SHP77 treated with DMSO at 0.1 percent for 48 hours (cell line): Measurements from ENCODE around the gene STRA8.

Source experiments
- DNase-seq: peaks from one replicate; lab custom pipeline; 2025; lab: John Stamatoyannopoulos, UW

STRA8 gene

DNA sequence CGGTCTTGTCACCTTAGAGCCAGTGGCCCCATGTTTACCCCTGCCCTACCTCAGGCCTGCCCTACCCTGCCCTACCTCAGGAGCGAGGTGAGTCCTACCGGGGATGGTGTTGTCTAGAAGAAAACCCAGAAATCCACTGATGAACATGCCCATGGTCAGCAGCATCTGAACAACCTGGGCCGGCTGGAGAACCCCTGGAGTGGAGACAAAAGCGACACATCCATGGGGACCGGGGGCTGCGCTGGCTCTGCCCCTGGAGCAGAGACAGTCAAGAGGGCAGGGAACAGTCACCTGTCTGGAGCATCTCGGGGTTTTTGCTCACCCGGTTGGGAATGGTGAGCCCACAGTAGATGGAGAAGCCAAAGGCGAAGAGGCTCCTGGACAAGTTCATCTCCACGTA is 36.3 kb downstream of the STRA8 start:
- no peak for DNase-seq

GRCh38 chr7:135270577-135271254 is 37.1 kb downstream of the STRA8 start:
- no peak for DNase-seq

DNA sequence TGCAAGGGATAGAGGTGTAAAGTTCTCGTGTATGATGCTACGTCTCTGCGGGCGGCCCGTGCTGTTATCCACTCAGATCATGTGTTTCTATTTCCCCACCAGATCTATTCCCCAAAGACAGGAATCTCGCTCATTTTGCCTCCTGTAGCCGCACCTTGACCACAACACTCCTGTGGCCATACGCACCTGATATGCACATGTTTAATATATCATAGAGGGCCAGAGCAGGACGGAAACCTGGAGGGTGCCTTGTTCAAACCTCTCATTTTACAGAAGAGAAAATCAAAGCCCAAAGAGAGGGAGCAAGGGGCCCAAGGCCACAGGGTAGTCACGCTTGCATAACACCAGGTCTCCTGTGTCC is 37.6 kb downstream of the STRA8 start:
- no peak for DNase-seq

DNA sequence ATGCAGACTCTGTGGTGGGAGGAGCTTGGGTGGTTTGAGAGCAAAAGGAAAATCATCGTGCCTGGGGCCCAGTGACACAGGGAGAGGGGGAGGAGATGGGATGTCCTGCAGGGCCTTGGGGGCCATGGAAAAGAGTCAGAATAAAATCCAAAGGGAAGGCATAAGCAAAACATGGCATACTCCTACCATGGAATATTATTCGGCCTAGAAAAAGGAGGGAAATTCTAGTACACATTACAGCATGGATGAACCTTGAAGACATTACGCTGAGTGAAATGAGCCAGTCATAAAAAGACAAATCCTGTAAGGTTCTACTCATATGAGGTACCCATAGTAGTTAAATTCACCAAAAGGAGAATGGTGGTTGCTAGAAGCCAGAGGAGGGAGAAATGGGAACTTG is 38.7 kb downstream of the STRA8 start:
- DNase-seq: no peak

DNA sequence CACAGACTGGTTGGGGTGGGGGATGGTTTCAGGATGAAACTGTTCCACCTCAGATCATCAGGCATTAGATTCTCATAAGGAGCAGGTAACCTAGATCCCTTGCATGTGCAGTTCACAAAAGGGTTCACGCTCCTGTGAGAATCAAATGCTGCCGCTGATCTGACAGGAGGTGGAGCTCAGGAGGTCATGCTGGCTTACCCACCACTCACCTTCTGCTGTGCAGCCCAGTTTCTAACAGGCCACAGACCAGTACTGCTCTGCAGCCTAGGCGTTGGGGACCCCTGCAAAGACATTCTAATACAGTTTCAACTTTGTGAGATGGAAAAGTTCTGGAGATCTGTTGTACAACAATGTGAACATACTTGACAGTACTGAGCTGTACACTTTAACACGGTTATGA is 39.9 kb downstream of the STRA8 start:
- DNase-seq: no peak

GRCh38 chr7:135274495-135275268 is 41.0 kb downstream of the STRA8 start:
- peak; percentile 50 for DNase-seq

DNA sequence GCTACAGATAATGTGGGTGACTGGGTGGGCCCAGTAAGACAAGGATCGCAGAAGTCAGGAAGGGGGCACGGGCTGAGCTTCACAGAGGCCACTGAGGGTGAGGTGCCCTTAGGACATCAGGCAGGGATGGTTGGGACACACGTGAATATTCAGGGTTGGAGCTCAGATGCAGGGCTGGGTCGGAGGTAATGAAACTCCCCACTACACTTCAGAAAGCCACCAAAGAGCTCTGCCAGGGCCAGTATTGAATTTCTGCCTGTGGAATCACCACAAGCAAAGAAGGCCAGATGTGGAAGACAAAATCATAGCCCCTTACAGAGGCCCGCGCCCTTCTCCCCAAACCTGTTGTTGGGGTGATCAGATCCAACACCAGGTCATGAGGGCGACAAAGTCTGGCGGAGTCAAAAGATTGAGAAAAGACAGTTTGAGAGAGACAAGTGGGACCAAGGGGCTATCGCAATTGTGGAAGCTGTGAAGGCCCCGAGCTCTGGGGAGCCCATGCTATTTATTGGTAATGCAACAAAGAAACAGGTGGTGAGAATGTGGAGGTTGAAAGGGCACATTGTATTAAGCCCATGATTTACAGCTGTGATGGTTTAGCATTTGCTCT is 42.4 kb downstream of the STRA8 start:
- DNase-seq: no peak

DNA sequence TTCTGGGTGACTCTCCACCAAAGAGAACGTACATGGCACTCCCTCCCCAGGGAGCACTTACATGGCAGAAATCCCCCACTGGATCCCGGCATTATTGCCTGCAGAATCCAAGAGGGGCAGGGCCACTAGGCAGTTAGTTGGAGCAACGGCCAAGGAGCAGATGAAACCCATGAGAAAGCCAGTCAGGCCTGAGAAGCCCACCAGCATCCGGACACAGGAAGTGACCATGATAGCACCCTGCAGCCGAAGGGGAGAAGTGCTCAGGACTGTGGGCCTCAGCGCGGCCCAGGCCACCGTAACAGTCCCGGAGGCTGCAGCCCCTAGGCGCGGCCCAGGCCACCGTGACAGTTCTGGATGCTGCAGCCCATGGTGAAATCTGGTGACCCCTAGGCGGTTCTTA is 43.5 kb downstream of the STRA8 start:
- no peak for DNase-seq

- DNase-seq: peak; percentile 58
Observed at GRCh38 chr7:135281363-135281949, 47.8 kb downstream of the STRA8 start.

DNA sequence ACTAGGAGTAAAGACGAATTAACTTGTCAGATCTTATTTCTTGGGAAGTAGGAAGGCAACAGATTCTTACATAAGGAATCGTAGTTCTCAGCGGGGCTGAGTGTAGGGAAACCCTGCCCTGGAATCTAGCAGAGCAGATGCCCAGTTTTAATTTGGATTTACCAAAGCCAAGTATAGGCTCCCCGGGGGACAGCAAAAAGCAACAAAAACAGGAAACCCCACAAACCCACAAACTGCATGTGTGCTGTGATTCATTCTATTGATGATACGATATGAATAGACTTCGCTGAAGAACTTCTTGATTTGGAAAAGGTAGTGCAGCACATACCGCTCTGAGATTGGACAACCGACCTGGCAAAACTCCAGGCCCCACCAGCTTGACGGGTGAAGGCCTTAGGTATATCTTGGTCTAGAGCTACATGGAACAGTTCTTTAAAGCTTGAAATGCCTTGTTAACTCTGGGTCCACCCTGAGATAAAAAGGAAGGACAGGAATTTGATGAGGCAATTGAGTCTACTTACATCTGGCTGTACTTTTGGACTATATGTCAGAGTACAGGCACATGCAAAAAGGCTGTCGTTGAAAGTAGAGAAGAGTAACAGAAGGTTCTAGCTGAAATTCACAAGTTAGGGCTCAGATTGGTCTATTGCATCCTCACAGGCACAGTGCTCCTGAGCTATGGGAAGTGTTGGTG is 49.1 kb downstream of the STRA8 start:
- no peak for DNase-seq

DNA sequence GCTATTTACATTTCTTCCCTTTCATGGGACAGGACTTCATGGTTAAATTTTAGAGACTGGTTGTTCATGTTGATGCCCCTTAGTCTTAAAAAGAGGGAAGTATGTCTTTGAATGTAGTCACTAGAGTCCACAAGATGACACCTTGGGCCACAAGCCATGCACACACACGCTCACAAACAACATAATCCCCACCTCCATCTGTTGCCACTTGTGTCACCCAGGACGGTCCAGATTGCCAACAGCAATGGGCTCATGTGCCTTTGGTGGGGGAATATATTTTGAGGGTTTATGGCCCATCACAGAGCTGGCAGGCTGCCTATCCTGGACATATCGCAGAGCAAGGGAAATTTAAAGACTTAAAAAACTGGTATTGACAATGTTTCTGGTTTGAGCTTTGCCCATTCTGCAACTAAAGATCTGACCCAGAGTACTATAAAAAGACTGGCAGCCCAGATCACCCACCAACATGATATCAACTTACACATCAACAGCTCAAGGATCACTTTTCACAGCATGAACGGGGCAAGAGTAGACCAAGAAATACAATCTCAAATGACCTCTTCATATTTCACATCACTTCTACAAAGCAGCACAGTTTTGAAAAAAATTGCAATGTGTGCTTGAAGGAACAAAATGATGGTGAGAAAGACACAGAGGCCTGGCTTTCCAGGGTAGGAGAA is 50.5 kb downstream of the STRA8 start:
- DNase-seq: no peak

GRCh38 chr7:135285547-135286233 is 52.1 kb downstream of the STRA8 start:
- no peak for DNase-seq

DNA sequence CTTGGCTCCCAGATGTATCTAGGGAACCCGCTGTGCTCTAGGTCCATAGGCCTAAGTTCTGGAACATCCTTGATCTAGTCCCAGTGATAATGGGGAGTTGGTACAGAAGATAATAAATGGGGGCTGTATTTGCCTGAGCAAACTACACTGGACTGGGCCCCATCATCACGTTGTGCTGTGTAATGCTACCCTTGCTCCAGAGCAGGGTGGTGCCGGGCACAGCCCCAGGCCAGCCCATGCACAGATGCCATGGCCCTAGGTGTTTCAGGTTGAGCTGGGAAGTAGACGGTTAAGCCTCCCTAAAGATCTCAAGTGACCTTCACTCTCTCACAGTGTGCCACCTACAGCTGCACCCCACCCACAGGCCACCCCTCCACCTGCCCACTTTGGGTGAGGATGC is 53.2 kb downstream of the STRA8 start:
- DNase-seq: no peak

GRCh38 chr7:135290594-135290993 is 57.0 kb downstream of the STRA8 start:
- no peak for DNase-seq

- peak; percentile 86 for DNase-seq
Observed at GRCh38 chr7:135291809-135292253, 58.2 kb downstream of the STRA8 start.

- no peak for DNase-seq
Observed at GRCh38 chr7:135299235-135299634, 65.6 kb downstream of the STRA8 start.

GRCh38 chr7:135300913-135301765 is 67.5 kb downstream of the STRA8 start:
- no peak for DNase-seq
